K562 (cell line): ENCODE measurements around the gene SLC22A1. TPM values are rescaled to one million over a fixed set of nuclear protein-coding genes. Genes with fewer than 3 reads are reported as not detected.
"Not testable (repeated sequence)": the region's sequence is repeated elsewhere in the genome, so short reads cannot be mapped to it uniquely, and the experiment has no call there.

Experiments used
- ATAC-seq: fragments of 200-7000 bp; cut with Tn5 transposase; 3 replicates; pipeline ENCODE4 v1.9.1; 2020; ENCODE audit warnings: moderate library complexity
- BruUV-seq: library from RNA; stranded (reverse); fragments of 400-500 nt; replicated peaks from 2 replicates; lab custom pipeline; 2021; lab: Mats Ljungman, UMichigan
- CTCF ChIA-PET: fragments of 300-600 bp; formaldehyde crosslinking; extraction: SDS; loops from one replicate; lab custom pipeline; 2021; ENCODE audit warnings: low intra/inter-chr PET ratio; lab: Yijun Ruan, JAX
- POLR2A ChIA-PET: fragments of 300-600, 350-650 bp; sonication (Branson Sonifier 250); formaldehyde crosslinking; extraction: SDS; loops from one replicate; lab custom pipeline; 2021; ENCODE audit warnings: antibody characterized with exemption, inconsistent platforms; lab: Yijun Ruan, JAX
- DNase-seq, 4 experiments: peaks; one replicate each; pipeline versions ENCODE4 v3.0.0 to v3.0.0-alpha.2; 2011 to 2018; ENCODE audit warnings: low spot score in 3 of 4, mixed read lengths in 3 of 4; ENCODE audit errors: extremely low read depth in 1 of 4
- FAIRE-seq: peaks from 2 replicates; lab custom pipeline; 2011; peaks lifted over from hg19 to GRCh38; lab: Jason Lieb, UNC
- H2AFZ ChIP-seq: 2 replicates; pipeline ENCODE4 v1.6.0; 2011; ENCODE audit warnings: low read depth, low read length, control low read depth, inconsistent platforms
- H3K27ac ChIP-seq: fragments of 200-600 bp; 3 replicates; pipeline ENCODE4 v1.8.0; 2011; ENCODE audit warnings: low read depth, mild to moderate bottlenecking, control low read depth, inconsistent platforms, low read length, moderate library complexity, mixed read lengths; ENCODE audit errors: extremely low read depth
- H3K27me3 ChIP-seq, 2 experiments: fragments of 300-600 bp in 1 of 2; 2 replicates in 1 of 2; 3 replicates in 1 of 2; pipeline versions ENCODE4 v1.6.0 to v1.8.0; 2011; ENCODE audit warnings: inconsistent platforms in 2 of 2, low read length in 2 of 2, mild to moderate bottlenecking in 1 of 2, mixed read lengths in 1 of 2, moderate library complexity in 1 of 2; ENCODE audit not compliant: control insufficient read depth in 2 of 2, insufficient read depth in 2 of 2
- H3K36me3 ChIP-seq: fragments of 300-600 bp; 3 replicates; pipeline ENCODE4 v1.8.0; 2011; ENCODE audit warnings: mild to moderate bottlenecking, low read length, inconsistent platforms; ENCODE audit not compliant: control insufficient read depth, insufficient read depth
- H3K4me1 ChIP-seq, 2 experiments: fragments of 200-600 bp in 1 of 2; replicated peaks in 1 of 2; 2 replicates in 1 of 2; 3 replicates in 1 of 2; pipeline versions ENCODE4 v1.5.1 to v1.8.0; 2011; ENCODE audit warnings: inconsistent platforms in 2 of 2, low read length in 2 of 2, mild to moderate bottlenecking in 1 of 2, mixed read lengths in 1 of 2, moderate library complexity in 1 of 2; ENCODE audit not compliant: control insufficient read depth in 2 of 2, insufficient read depth in 2 of 2
- H3K4me2 ChIP-seq: 2 replicates; pipeline ENCODE4 v1.6.1; 2011; ENCODE audit warnings: low read length, control low read depth, inconsistent platforms, mixed read lengths; ENCODE audit not compliant: insufficient read depth
- H3K4me3 ChIP-seq: fragments of 200-600 bp; sonication (generic), shearing (Covaris generic); 2 replicates; pipeline ENCODE4 v1.5.1; 2016; ENCODE audit warnings: control low read depth, inconsistent platforms
- H3K79me2 ChIP-seq: fragments of 200-600 bp; 3 replicates; pipeline ENCODE4 v1.8.0; 2011; ENCODE audit warnings: low read length, inconsistent platforms; ENCODE audit not compliant: control insufficient read depth, insufficient read depth
- H3K9ac ChIP-seq, 2 experiments: 2 replicates each; pipeline versions ENCODE4 v1.6.0 to v1.6.1; 2011; ENCODE audit warnings: low read depth in 2 of 2, low read length in 2 of 2, control low read depth in 1 of 2, inconsistent platforms in 1 of 2, mild to moderate bottlenecking in 1 of 2, mixed read lengths in 1 of 2; ENCODE audit not compliant: insufficient read depth in 1 of 2
- H3K9me1 ChIP-seq: one replicate; pipeline ENCODE4 v1.6.0; 2011; ENCODE audit warnings: inconsistent platforms, mild to moderate bottlenecking, low read length, moderate library complexity; ENCODE audit not compliant: control insufficient read depth, insufficient read depth
- H3K9me3 ChIP-seq: replicated peaks from 2 replicates; pipeline ENCODE4 v1.5.1; 2011; ENCODE audit warnings: low read depth, low read length, inconsistent platforms; ENCODE audit not compliant: control insufficient read depth, insufficient read depth
- H4K20me1 ChIP-seq: replicated peaks from 2 replicates; pipeline ENCODE4 v1.6.1; 2011; ENCODE audit warnings: low read length, inconsistent platforms, mixed read lengths; ENCODE audit not compliant: control insufficient read depth, insufficient read depth
- CEBPG ChIP-seq, 3 experiments: fragments of 200-800 bp in 1 of 3; sonication (Bioruptor generic) in 1 of 3; sonication (generic) in 1 of 3; formaldehyde crosslinking in 1 of 3; IDR thresholded peaks in 2 of 3; conservative IDR thresholded peaks in 1 of 3; 2 replicates each; pipeline versions ENCODE4 v1.6.1 to v1.8.0; 2016 to 2022; ENCODE audit warnings: missing compliant biosample characterization in 2 of 3, missing genetic modification characterization in 2 of 3, mild to moderate bottlenecking in 1 of 3, missing genetic modification reagents in 1 of 3
- CREBBP ChIP-seq: IDR thresholded peaks from one replicate; pipeline ENCODE4 v1.6.1; 2012; ENCODE audit warnings: low read depth, mild to moderate bottlenecking, control low read depth, inconsistent platforms, low read length
- NCOA4 ChIP-seq: fragments of 450-650 bp; IDR thresholded peaks from 2 replicates; pipeline ENCODE4 v1.6.1; 2018; ENCODE audit warnings: mild to moderate bottlenecking; ENCODE audit not compliant: partially characterized antibody
- NUFIP1 ChIP-seq: fragments of 450-650 bp; IDR thresholded peaks from 2 replicates; pipeline ENCODE4 v1.6.1; 2018; ENCODE audit not compliant: partially characterized antibody
- SAP30 ChIP-seq: fragments of 200-600 bp; sonication (generic); IDR thresholded peaks from 2 replicates; pipeline ENCODE4 v1.6.1; 2012; ENCODE audit warnings: borderline replicate concordance, low read depth, mild to moderate bottlenecking, moderate library complexity, low read length, control low read depth, inconsistent platforms; ENCODE audit not compliant: insufficient read depth, poor library complexity, severe bottlenecking
- SMARCA4 ChIP-seq: fragments of 450-650 bp; IDR thresholded peaks from 2 replicates; pipeline ENCODE4 v1.6.1; 2016
- ZNF324 ChIP-seq: fragments of 250-450 bp; sonication (Bioruptor Pico); IDR thresholded peaks from 2 replicates; pipeline ENCODE4 v1.4.0; 2020; ENCODE audit warnings: mild to moderate bottlenecking
- WGBS: fragments of 100-300 bp; shearing (Covaris generic); methylation state at CpG from one replicate; pipeline ENCODE4 v1.1.6; 2016; ENCODE audit warnings: low coverage, mixed read lengths; ENCODE audit not compliant: insufficient coverage; ENCODE audit errors: missing lambda C conversion rate; 5-methylcytosine and 5-hydroxymethylcytosine counted together
- in situ Hi-C: fragments of 300-500 bp; cut with MboI; formaldehyde crosslinking; loops from 4 replicates; pipeline ENCODE4 v1.15.0; 2018; ENCODE audit warnings: inconsistent platforms, mixed read lengths
- intact Hi-C: fragments of 100-400 bp; cut with micrococcal nuclease; formaldehyde crosslinking; loops from 2 replicates; pipeline ENCODE4 v1.14.2; 2022
- polyA plus RNA-seq, 8 experiments: library from polyadenylated mRNA; depleted of rRNA in 4 of 8; stranded (reverse) in 5 of 8; unstranded in 3 of 8; fragments of >200 nt; fragmentation: Nextera tagmentation in 2 of 8; fragmentation: Illumina TruSeq in 1 of 8; extraction: Ambion mirVana in 2 of 8; extraction: Trizol in 1 of 8; gene quantifications; 2 replicates each; pipeline versions ENCODE4 v1.2.1 to v1.2.3, GENCODE V29; 2011 to 2014; ENCODE audit warnings: inconsistent platforms in 1 of 8, missing spikeins in 1 of 8
- total RNA-seq, 7 experiments: library from RNA; depleted of rRNA in 6 of 7; stranded (reverse); fragments of >200 nt in 6 of 7; fragmentation: Illumina TruSeq in 2 of 7; extraction: Trizol in 2 of 7; gene quantifications; 2 replicates each; pipeline versions ENCODE4 v1.2.1 to v1.2.3, GENCODE V29; 2011 to 2021; ENCODE audit warnings: low replicate concordance in 1 of 7
- TF ChIP-seq, protein P1 (sequence below), 3 experiments: IDR thresholded peaks in 2 of 3; conservative IDR thresholded peaks in 1 of 3; 2 replicates each; pipeline ENCODE4 v1.5.1; 2011 to 2012; ENCODE audit warnings: low read length in 3 of 3, mild to moderate bottlenecking in 3 of 3, control low read depth in 2 of 3, improper control_type of control experiment in 1 of 3, inconsistent platforms in 1 of 3, low read depth in 1 of 3, mixed read lengths in 1 of 3, moderate library complexity in 1 of 3; ENCODE audit not compliant: insufficient read depth in 2 of 3

Gene SLC22A1
- total and polyA plus RNA-seq, 9 of the 15 experiments (the other 6 are each of a cell fraction or from before 2014, with no cell fraction given) = 0.11 to 0.60 (median 0.26) TPM; not detected in 4

DNA sequence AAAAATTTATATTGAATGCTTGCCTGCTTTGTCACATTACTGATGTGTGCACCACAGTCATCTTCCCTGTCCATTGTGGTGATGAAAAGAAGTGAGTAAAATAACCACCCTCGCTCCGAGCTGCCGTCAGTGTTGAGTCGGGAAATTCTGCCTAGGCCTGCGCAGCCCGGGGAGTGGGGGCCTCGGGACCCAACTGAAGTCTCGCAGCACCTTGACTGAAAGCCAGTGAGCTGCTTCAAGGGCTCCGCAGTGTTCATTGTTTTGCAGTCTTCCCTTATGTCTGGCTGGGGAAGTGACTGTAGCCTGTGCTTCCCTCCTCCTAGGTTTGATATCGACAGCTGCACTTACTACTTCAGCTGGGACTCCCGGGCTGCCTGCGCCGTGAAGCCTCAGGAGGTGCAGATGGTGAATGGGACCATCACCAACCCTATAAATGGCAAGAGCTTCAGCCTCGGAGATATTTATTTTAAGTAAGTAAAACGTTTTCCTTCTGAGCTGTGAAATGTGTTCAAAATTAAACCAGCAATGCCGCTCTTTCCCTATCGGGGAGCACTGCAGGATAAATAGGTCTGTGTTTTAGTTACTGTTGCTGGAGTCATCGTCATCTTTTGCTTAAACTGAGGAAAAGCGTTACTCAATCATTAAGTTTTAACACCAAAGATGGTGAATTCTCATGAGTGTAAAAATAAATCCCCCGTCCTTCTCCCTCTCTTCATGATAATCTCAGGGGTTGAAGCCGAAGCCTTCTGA lies 32.7 kb upstream of the SLC22A1 start (continued):
- TF ChIP-seq ZNF324 (no peak), NUFIP1 (no peak)

DNA sequence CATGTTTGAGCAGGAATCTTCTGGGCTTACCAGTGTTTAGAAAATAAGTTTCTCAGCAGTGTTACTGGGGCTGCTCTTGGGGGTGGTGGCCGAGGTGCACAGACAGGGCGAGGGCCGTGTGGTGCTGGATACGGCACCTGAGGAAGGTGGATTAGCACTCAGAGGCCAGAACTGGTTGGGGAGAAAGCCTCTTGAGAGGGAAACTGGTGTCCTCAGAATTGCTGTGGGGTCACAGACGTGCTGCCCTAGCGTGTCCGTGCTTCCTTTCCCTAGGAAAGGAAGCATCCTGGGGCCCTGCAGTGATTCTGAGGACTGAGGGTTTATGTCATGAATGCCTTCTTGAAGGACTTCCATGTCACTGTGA lies 32.1 kb upstream of the SLC22A1 start:
- Histone ChIP-seq H4K20me1 (no peaks in the 10 kb centered on the region; the same call in 1 of the 2 replicates), H3K27ac (no peak overlapping the region), H3K9me1 (no peaks in the 10 kb centered on the region), H3K36me3 (peaks cover 95% of the 10 kb centered on the region), H3K4me3 (no peak overlapping the region), H3K9me3 (no peaks in the 10 kb centered on the region), H3K4me1 (no peaks in the 10 kb centered on the region), H3K4me2 (no peak overlapping the region), H3K9ac (no peak overlapping the region), H2AFZ (no peak overlapping the region), H3K79me2 (no peaks in the 10 kb centered on the region), H3K27me3 (no peaks in the 10 kb centered on the region)
- BruUV-seq = no TSS peak
- intact Hi-C loops (loop anchor here (5.0 kb wide), 1 partner anchor 368 kb away; no protein-coding TSS in a partner anchor), in situ Hi-C loops (no loop called here)
- 97% methylated on average over 7 of the region's 7 CpGs for WGBS
- CTCF ChIA-PET = no interaction called here
- TF ChIP-seq SMARCA4 (no peak), SAP30 (no peak), NCOA4 (no peak), CREBBP (no peak), CEBPG (CRISPR knock-in tag; IDR thresholded peaks at IDR 0.05) (no peak), CEBPG (tag; conservative IDR thresholded peaks at IDR 0.05 in 1 of 2, IDR thresholded peaks at IDR 0.05 in 1 of 2) (no peak)
- TF ChIP-seq, protein P1, sequence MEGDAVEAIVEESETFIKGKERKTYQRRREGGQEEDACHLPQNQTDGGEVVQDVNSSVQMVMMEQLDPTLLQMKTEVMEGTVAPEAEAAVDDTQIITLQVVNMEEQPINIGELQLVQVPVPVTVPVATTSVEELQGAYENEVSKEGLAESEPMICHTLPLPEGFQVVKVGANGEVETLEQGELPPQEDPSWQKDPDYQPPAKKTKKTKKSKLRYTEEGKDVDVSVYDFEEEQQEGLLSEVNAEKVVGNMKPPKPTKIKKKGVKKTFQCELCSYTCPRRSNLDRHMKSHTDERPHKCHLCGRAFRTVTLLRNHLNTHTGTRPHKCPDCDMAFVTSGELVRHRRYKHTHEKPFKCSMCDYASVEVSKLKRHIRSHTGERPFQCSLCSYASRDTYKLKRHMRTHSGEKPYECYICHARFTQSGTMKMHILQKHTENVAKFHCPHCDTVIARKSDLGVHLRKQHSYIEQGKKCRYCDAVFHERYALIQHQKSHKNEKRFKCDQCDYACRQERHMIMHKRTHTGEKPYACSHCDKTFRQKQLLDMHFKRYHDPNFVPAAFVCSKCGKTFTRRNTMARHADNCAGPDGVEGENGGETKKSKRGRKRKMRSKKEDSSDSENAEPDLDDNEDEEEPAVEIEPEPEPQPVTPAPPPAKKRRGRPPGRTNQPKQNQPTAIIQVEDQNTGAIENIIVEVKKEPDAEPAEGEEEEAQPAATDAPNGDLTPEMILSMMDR (IDR thresholded peaks at IDR 0.05 in 2 of 3, conservative IDR thresholded peaks at IDR 0.05 in 1 of 3; ENCODE audit: insufficient read depth in 2 of 3, low read depth in 1 of 3, low read length in 3 of 3) = no peak
- POLR2A ChIA-PET = interaction anchor here (1.3 to 1.7 kb wide), 2 partner anchors 9 kb away, joined by 4 to 8 read pairs; no protein-coding TSS in a partner anchor
- ATAC-seq (no peak), FAIRE-seq (no peak), DNase-seq (no peak)

DNA sequence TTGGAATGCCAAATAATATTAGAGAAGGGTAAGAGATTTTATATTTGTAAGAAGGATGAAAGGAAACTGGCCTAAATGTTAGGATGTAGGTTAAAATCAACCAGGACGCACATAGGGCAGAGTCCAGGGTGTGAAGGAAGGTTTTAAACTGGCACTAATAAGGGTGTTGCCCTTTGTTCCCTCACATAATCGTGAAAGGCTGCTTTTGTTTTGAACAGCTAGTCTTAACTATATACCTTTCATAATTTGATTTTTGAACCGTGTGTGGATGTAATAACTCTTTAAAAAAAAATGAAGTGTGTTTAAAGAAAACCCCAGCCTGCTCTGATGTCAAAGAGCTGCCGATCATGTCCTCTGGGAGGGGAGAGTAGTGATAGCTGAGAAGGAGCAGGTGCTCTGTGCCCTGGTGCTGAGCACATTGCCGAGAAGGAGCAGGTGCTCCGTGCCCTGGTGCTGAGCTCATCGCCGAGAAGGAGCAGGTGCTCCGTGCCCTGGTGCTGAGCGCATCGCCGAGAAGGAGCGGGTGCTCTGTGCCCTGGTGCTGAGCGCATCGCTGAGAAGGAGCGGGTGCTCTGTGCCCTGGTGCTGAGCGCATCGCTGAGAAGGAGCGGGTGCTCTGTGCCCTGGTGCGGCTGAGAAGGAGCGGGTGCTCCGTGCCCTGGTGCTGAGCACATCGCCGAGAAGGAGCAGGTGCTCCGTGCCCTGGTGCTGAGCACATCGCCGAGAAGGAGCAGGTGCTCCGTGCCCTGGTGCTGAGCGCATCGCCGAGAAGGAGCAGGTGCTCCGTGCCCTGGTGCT lies 31.0 kb upstream of the SLC22A1 start:
- H3K9ac ChIP-seq, in situ Hi-C loops, H3K27ac ChIP-seq, H3K9me3 ChIP-seq, H3K4me2 ChIP-seq, intact Hi-C loops, H4K20me1 ChIP-seq, H3K4me1 ChIP-seq, BruUV-seq, DNase-seq, FAIRE-seq, H3K9me1 ChIP-seq, H3K79me2 ChIP-seq, H2AFZ ChIP-seq, H3K27me3 ChIP-seq, ATAC-seq, H3K4me3 ChIP-seq: not testable (repeated sequence)
- peaks cover 92% of the 10 kb centered on the region for H3K36me3 ChIP-seq
- CTCF ChIA-PET = interaction anchor here (0.6 kb wide), 1 partner anchor 1300 kb away, joined by 3 read pairs; no protein-coding TSS in a partner anchor
- POLR2A ChIA-PET = interaction anchor here (0.7 to 1.3 kb wide), 3 partner anchors 8 to 46 kb away, joined by 3 to 4 read pairs (median 3); no protein-coding TSS in a partner anchor
- WGBS = 93% methylated on average over 22 of the region's 32 CpGs
